GM18909 (cell line): Measurements from ENCODE around the gene ASCC3.
A peak's percentile ranks its signal among the peaks of the same experiment; 100 is the strongest.
"Not testable (repeated sequence)": the region's sequence is repeated elsewhere in the genome, so short reads cannot be mapped to it uniquely, and the experiment has no call there.

Experiments
- ATAC-seq: cut with Tn5 transposase; IDR thresholded peaks from one replicate; pipeline ENCODE4 v1.9.1; 2021; ENCODE audit warnings: mild to moderate bottlenecking; ENCODE audit not compliant: unreplicated experiment, poor library complexity

The ASCC3 gene

GRCh38 chr6:100808638-100809275 is 72.4 kb downstream of the ASCC3 start:
- no peak for ATAC-seq

DNA sequence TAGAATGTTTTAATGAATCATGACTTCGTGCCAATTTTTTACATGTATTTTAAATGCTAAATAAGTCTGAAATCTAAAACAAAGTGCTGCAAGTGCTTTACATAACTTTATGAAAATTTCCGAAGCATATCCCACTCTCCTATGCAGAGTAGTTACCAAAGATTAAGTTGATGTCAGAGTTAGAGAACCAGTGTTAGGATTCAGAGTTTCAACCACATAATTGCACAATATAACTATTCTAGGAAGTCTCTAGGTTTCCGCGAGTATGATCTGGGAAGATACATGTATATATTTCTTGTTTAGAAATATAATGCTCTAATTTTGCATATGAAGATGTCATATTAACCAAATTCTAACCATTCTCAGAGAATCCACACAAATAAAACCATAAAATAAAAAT is 74.8 kb downstream of the ASCC3 start:
- no peak for ATAC-seq

- no peak for ATAC-seq
Measured at GRCh38 chr6:100803264-100804045, 77.7 kb downstream of the ASCC3 start.

GRCh38 chr6:100801036-100801435 is 80.1 kb downstream of the ASCC3 start:
- ATAC-seq, result no peak

DNA sequence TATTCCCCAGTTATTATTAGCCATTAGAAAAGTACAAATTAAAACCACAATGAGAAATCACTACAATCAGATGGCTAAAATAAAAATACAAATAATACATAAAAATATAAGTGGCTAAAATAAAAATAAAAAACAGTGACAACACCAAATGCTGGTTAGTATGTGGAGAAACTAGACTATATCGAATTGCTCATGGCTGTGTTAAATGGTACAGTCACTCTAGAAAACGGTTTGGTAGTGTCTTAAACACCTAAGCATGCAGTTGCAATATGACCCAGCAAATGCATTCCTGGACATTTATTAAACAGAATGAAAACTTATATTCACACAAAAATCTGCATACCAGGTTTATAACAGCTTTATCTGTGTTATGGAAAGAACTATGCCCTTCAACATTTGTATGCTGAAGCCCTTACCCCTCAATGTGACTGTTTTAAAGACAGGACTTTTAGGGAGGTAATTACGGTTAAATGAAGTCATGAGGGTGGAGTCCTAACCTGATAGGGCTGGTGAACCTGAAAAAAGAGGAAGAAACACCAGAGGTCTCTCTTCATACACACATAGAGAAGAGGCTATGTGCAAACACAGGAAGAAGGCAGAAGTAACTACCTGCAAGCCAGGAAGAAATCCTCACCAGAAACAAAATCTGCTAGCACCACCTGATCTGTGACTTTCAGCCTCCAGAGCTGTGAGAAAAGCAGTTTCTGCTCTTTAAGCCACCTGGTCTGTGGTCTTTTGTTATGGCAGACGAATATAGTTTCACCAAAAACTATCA is 84.9 kb downstream of the ASCC3 start:
- peak; percentile 98 for ATAC-seq

DNA sequence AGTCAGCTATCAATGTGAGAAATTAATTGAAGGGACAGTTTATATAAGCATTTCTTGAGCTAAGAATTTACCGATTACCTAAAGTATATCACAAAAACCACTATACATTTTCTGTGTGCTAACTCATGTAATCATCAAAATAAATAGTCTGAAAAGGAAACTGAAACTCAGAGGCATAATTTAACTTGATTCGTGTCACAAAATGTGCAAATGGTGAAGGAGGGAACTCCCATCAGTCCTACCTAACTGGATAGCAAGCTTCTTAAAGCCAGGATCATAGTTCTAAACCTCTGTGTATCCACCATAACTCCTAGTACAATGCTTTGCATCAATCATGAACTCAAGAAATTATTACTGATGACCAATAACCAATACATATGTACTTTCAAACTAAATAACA is 91.0 kb downstream of the ASCC3 start:
- no peak for ATAC-seq

DNA sequence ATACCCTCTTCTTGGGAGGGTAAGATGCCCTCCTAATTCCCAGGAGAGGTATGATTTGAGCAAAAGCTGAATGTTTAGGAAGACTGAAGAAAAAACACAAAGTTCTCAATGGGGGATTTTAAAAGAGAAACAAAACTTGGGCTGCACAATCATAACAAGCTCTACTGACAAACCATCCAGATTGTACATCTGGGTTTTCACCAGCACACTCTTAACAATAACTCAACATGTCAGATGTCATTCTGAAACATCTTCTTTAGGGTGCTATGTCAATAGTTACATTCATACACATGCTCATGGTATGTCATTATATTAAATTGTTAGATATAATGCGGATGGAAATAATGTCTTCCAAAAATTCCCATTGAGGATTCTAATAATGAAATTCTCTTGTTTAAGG is 95.1 kb downstream of the ASCC3 start:
- no peak for ATAC-seq

DNA sequence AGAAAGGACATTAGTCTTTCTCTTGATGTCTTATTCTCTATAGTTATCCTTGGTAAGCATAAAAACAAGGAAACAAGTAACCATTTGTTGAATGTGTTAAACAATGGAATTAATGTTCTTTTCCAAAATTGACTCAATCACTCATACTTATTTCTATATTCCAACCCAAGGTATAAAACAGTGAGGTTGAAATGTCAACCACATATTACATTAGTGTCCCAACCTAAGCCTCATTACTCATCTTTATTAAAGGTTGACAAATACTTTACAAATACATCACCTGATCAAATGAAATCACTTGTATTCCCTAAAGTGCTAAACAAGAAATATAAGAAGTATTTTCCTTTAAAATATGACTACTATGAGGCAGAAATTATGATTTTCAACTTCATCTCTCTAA is 100.5 kb downstream of the ASCC3 start:
- ATAC-seq, result no peak

DNA sequence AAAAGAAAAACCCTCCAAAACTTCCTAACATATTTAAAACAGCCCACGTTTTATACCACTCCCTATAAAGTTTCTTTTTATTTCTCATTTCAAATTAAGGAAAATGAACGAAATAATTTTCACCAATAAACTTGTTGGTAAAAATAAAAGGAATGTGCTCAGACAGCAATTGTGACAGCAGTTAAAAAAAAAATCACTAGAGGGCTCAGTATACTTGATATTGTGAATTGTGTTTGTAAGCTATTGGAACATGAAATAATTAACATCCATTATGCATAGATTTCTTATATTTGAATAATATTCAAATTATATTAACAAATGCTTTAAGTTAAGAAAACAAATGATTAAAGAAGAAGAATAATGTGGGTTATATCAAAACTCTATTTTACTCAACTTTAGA is 105.5 kb downstream of the ASCC3 start:
- ATAC-seq, result no peak

GRCh38 chr6:100774681-100775080 is 106.4 kb downstream of the ASCC3 start:
- ATAC-seq, result no peak

DNA sequence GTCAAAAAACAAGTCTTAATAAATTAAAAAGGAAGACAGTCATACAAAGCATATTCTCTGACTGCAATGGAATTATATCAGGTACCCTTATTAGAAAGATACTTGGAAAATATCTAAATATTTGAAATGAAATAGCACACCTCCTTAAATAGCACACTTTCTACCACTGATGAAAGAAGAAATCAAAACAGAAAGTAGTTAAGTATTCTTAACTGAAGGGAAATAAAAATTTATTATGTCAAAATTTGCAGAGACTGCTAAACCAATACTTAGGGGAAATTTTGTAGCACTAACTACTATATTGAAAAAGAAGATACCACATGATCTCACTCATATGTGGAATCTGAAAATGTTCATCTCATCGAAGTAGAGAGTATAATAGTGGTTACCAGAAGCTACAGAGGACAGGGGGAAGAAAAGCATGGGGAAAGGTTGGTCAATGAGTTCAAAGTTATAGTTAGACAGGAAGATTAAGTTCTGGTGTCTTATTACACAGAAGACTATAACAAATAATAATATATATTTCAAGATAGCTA is 112.2 kb downstream of the ASCC3 start:
- peak; percentile 40 for ATAC-seq

DNA sequence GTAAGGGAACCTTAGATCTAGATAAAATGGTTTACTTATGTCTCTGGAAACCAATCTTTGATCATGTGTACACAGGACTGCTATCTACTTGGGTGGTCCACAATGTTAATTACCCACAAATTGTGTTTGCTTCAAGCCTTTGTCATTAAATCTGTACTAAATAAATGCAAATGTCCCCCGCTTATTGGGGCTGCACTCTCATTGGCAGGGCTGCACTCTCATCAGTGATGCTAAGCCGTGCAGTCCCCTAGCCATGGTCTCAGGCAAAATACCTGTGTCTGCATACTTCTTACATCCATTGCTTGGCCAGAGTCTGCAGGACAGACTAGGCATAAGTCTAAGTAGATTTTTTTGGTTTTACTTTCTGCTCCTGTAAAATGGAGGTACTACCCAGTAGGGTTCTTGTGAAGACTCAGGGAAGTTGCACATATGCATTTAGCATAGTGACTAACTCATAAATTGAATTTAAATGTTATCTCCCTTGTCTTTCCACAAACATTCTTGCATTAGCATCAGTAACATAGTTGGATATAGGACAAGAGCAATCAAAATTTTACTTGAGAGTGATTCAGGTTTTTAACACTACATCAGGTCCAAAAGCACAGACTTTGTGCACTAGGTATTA is 117.4 kb downstream of the ASCC3 start:
- no peak for ATAC-seq

GRCh38 chr6:100761841-100762240 is 119.3 kb downstream of the ASCC3 start:
- ATAC-seq, result no peak

DNA sequence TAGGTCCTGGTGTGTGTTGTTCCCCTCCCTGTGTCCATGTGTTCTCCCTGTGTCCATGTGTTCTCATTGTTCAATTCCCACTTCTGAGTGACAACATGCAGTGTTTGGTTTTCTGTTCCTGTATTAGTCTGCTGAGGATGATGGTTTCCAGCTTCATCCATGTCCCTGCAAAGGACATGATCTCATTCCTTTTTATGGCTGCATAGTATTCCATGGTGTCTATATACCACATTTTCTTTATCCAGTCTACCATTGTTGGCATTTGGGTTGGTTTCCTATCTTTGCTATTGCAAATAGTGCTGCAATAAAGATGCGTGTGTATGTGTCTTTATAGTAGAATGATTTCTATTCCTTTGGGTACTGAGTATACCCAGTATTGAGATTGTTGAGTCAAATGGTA is 122.7 kb downstream of the ASCC3 start:
- ATAC-seq, result not testable (repeated sequence)

- no peak for ATAC-seq
Measured at GRCh38 chr6:100753421-100753820, 127.7 kb downstream of the ASCC3 start.

- ATAC-seq, result no peak
Measured at GRCh38 chr6:100751590-100751989, 129.5 kb downstream of the ASCC3 start.

- ATAC-seq, result no peak
Measured at GRCh38 chr6:100745419-100746041, 135.6 kb downstream of the ASCC3 start.

- ATAC-seq, result no peak
Measured at GRCh38 chr6:100740439-100740838, 140.7 kb downstream of the ASCC3 start.

DNA sequence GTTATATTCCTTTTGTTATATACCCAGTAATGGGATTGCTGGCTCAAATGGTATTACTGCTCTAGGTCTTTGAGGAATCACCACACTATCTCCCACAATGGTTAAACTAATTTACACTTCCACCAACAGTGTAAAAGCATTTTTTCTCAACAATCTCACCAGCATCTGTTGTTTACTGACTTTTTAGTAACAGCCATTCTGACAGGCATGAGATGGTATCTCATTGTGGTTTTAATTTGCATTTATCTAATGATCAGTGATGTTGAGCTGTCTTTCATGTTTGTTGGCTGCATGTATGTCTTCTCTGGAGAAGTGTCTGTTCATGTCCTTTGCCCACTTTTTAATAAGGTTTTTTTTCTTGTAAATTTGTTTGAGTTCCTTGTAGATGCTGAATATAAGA is 143.4 kb downstream of the ASCC3 start:
- ATAC-seq, result not testable (repeated sequence)

- no peak for ATAC-seq
Measured at GRCh38 chr6:100731411-100731810, 149.7 kb downstream of the ASCC3 start.
